Measurements from ENCODE around the gene BMP2.

The BMP2 gene

GRCh38 chr20:6780433-6781190, 13.1 kb downstream of the BMP2 start:
- no peak for TF ChIP-seq CTCF (IDR thresholded peaks at IDR 0.05; ENCODE audit: low read depth, low read length)
- TF ChIP-seq EZH2phosphoT487 (IDR thresholded peaks at IDR 0.05; ENCODE audit: low read depth): no peak
- Histone ChIP-seq H3K9ac (ENCODE audit: low read length) (no peak overlapping the region), H3K27me3 (ENCODE audit: low read depth, low read length) (peaks cover 6% of the 10 kb centered on the region; the same call in 1 of the 2 replicates), H4K20me1 (ENCODE audit: insufficient read depth, low read length) (no peaks in the 10 kb centered on the region), H3K4me2 (ENCODE audit: low read length) (no peak overlapping the region), H3K27ac (ENCODE audit: low read length) (no peak overlapping the region), H3K4me1 (ENCODE audit: low read length) (no peaks in the 10 kb centered on the region), H3K36me3 (replicated peaks; ENCODE audit: low read depth, low read length) (no peaks in the 10 kb centered on the region), H3K4me3 (ENCODE audit: low read length) (no peak overlapping the region), H3K9me3 (ENCODE audit: insufficient read depth, low read length) (no peaks in the 10 kb centered on the region), H2AFZ (ENCODE audit: low read depth, low read length) (no peak overlapping the region), H3K79me2 (ENCODE audit: low read length) (no peaks in the 10 kb centered on the region)

- Histone ChIP-seq H3K27me3 (ENCODE audit: low read depth, low read length) (peaks cover 7% of the 10 kb centered on the region; the same call in 1 of the 2 replicates), H3K4me1 (ENCODE audit: low read length) (no peaks in the 10 kb centered on the region), H4K20me1 (ENCODE audit: insufficient read depth, low read length) (no peaks in the 10 kb centered on the region), H3K79me2 (ENCODE audit: low read length) (no peaks in the 10 kb centered on the region), H3K9ac (ENCODE audit: low read length) (no peak overlapping the region), H2AFZ (ENCODE audit: low read depth, low read length) (no peak overlapping the region), H3K9me3 (ENCODE audit: insufficient read depth, low read length) (no peaks in the 10 kb centered on the region), H3K4me2 (ENCODE audit: low read length) (no peak overlapping the region), H3K36me3 (replicated peaks; ENCODE audit: low read depth, low read length) (no peaks in the 10 kb centered on the region), H3K27ac (ENCODE audit: low read length) (no peak overlapping the region), H3K4me3 (ENCODE audit: low read length) (no peak overlapping the region)
- TF ChIP-seq CTCF (IDR thresholded peaks at IDR 0.05; ENCODE audit: low read depth, low read length) (no peak), EZH2phosphoT487 (IDR thresholded peaks at IDR 0.05; ENCODE audit: low read depth) (no peak)
Measured at GRCh38 chr20:6783752-6784151, 16.3 kb downstream of the BMP2 start.

- peaks cover 8% of the 10 kb centered on the region; the same call in 1 of the 2 replicates for H3K27me3 ChIP-seq (ENCODE audit: low read depth, low read length)
- no peak overlapping the region for H2AFZ ChIP-seq (ENCODE audit: low read depth, low read length)
Measured at GRCh38 chr20:6784210-6784631, 16.7 kb downstream of the BMP2 start.

More at GRCh38 chr20:6784210-6784631, 16.7 kb downstream of the BMP2 start:
- no peak overlapping the region for H3K4me3 ChIP-seq (ENCODE audit: low read length)
- no peak overlapping the region for H3K27ac ChIP-seq (ENCODE audit: low read length)
- H3K9me3 ChIP-seq (ENCODE audit: insufficient read depth, low read length): no peaks in the 10 kb centered on the region
- TF ChIP-seq CTCF (IDR thresholded peaks at IDR 0.05; ENCODE audit: low read depth, low read length) (no peak), EZH2phosphoT487 (IDR thresholded peaks at IDR 0.05; ENCODE audit: low read depth) (no peak)
- no peak overlapping the region for H3K4me2 ChIP-seq (ENCODE audit: low read length)
- no peaks in the 10 kb centered on the region for H3K79me2 ChIP-seq (ENCODE audit: low read length)
- no peaks in the 10 kb centered on the region for H3K4me1 ChIP-seq (ENCODE audit: low read length)
- H4K20me1 ChIP-seq (ENCODE audit: insufficient read depth, low read length): no peaks in the 10 kb centered on the region
- no peaks in the 10 kb centered on the region for H3K36me3 ChIP-seq (replicated peaks; ENCODE audit: low read depth, low read length)
- no peak overlapping the region for H3K9ac ChIP-seq (ENCODE audit: low read length)

Data from OCI-LY3 (cell line).